H1 (cell line): Measurements from ENCODE around the gene VEPH1.

Source experiments
- CHD1 ChIP-seq: IDR thresholded peaks from 2 replicates; pipeline ENCODE4 v1.6.1; 2012; ENCODE audit warnings: low read depth, low read length, improper control_type of control experiment
- CTCF ChIP-seq, 3 experiments: IDR thresholded peaks; 1 replicate in 2 of 3; 2 replicates in 1 of 3; pipeline versions ENCODE4 v1.5.1 to v1.6.1; 2011; ENCODE audit warnings: low read length in 3 of 3, mild to moderate bottlenecking in 3 of 3, inconsistent platforms in 2 of 3, low read depth in 1 of 3, moderate library complexity in 1 of 3; ENCODE audit not compliant: insufficient read depth in 1 of 3; ENCODE audit errors: control extremely low read depth in 1 of 3
- KDM1A ChIP-seq: fragments of 200-600, 300-600 bp; sonication (generic); IDR thresholded peaks from 2 replicates; pipeline ENCODE4 v1.7.1; 2016; ENCODE audit warnings: mild to moderate bottlenecking, low read length, borderline replicate concordance
- MAFK ChIP-seq: IDR thresholded peaks from 2 replicates; pipeline ENCODE4 v1.6.1; 2012; ENCODE audit warnings: low read depth, mild to moderate bottlenecking, improper control_type of control experiment, low read length
- POLR2AphosphoS5 ChIP-seq: IDR thresholded peaks from 2 replicates; pipeline ENCODE4 v1.6.1; 2011; ENCODE audit warnings: low read depth, low read length
- RXRA ChIP-seq: IDR thresholded peaks from 2 replicates; pipeline ENCODE4 v1.6.1; 2011; ENCODE audit warnings: low read depth, mild to moderate bottlenecking, low read length, moderate library complexity; ENCODE audit not compliant: insufficient read depth

- TF ChIP-seq CTCF (IDR thresholded peaks at IDR 0.05; ENCODE audit: control extremely low read depth in 1 of 3, insufficient read depth in 1 of 3, low read depth in 1 of 3, low read length in 3 of 3) (no peak), MAFK (no peak), KDM1A (no peak), POLR2AphosphoS5 (no peak), RXRA (no peak), CHD1 (no peak)
Measured at GRCh38 chr3:157294953-157295352, 208.3 kb downstream of the VEPH1 start.
